HCT116 (cell line): ENCODE measurements around the gene LCMT1. TPM values are rescaled to one million over a fixed set of nuclear protein-coding genes. Genes with fewer than 3 reads are reported as not detected.

ENCODE experiments used
- ATAC-seq: fragments of 200-7000 bp; cut with Tn5 transposase; 2 replicates; pipeline ENCODE4 v1.9.1; 2020; ENCODE audit warnings: mild to moderate bottlenecking, moderate library complexity
- BruUV-seq: library from RNA; stranded (reverse); fragments of 400-500 nt; replicated peaks from 2 replicates; lab custom pipeline; 2021; lab: Mats Ljungman, UMichigan
- CTCF ChIA-PET: fragments of 300-600 bp; sonication (Branson Sonifier 250); formaldehyde crosslinking; loops from one replicate; lab custom pipeline; 2021; ENCODE audit warnings: antibody characterized with exemption; lab: Charles Lee
- POLR2A ChIA-PET: fragments of 300-600, 350-600 bp; sonication (Branson Sonifier 250); formaldehyde crosslinking; loops from one replicate; lab custom pipeline; 2021; ENCODE audit warnings: antibody characterized with exemption; lab: Charles Lee
- RAD21 ChIA-PET, 2 experiments: fragments of 300-600 bp; sonication (Branson Sonifier 250); formaldehyde crosslinking; loops; one replicate each; lab custom pipeline; 2023; ENCODE audit warnings: low total read pairs in 2 of 2; ENCODE audit not compliant: uncharacterized antibody in 2 of 2, unreplicated experiment in 2 of 2, low non-redundant PET in 1 of 2; lab: Charles Lee
- DNase-seq: peaks from one replicate; pipeline ENCODE4 v3.0.0-alpha.2; 2010; ENCODE audit warnings: low read depth, low spot score
- H2AFZ ChIP-seq: fragments of 200-600 bp; shearing (Covaris generic), sonication (generic); 2 replicates; pipeline ENCODE4 v1.6.1; 2017; ENCODE audit warnings: low read depth, mixed run types, mixed read lengths, antibody characterized with exemption, low read length; ENCODE audit not compliant: poor library complexity, severe bottlenecking
- H3K27ac ChIP-seq: 2 replicates; pipeline ENCODE4 v1.5.1; 2012; ENCODE audit warnings: low read depth, low read length
- H3K27me3 ChIP-seq: fragments of 200-600 bp; sonication (generic); 2 replicates; pipeline ENCODE4 v1.6.1; 2016; ENCODE audit warnings: mixed run types, low read length, mixed read lengths; ENCODE audit not compliant: insufficient read depth
- H3K36me3 ChIP-seq, 2 experiments: fragments of 200-500 bp in 1 of 2; fragments of 200-600 bp in 1 of 2; sonication (Bioruptor generic) in 1 of 2; sonication (generic) in 1 of 2; 2 replicates each; pipeline versions ENCODE4 v1.5.1 to v1.6.1; 2014 to 2016; ENCODE audit warnings: low read length in 2 of 2, inconsistent platforms in 1 of 2, mixed read lengths in 1 of 2, mixed run types in 1 of 2; ENCODE audit not compliant: insufficient read depth in 2 of 2, control insufficient read depth in 1 of 2
- H3K4me1 ChIP-seq, 2 experiments: fragments of 200-600 bp in 1 of 2; sonication (generic) in 1 of 2; 2 replicates each; pipeline versions ENCODE4 v1.5.1 to v1.6.1; 2012 to 2017; ENCODE audit warnings: low read length in 2 of 2, inconsistent platforms in 1 of 2, mild to moderate bottlenecking in 1 of 2, mixed read lengths in 1 of 2, mixed run types in 1 of 2, moderate library complexity in 1 of 2; ENCODE audit not compliant: insufficient read depth in 2 of 2, control insufficient read depth in 1 of 2
- H3K4me2 ChIP-seq: fragments of 200-600 bp; sonication (generic); 2 replicates; pipeline ENCODE4 v1.6.1; 2017; ENCODE audit warnings: mixed run types, low read length, mixed read lengths
- H3K4me3 ChIP-seq, 2 experiments: fragments of 200-600 bp in 1 of 2; sonication (generic) in 1 of 2; replicated peaks in 1 of 2; 2 replicates each; pipeline ENCODE4 v1.5.1; 2011 to 2016; ENCODE audit warnings: low read length in 2 of 2, control low read depth in 1 of 2, low read depth in 1 of 2, mild to moderate bottlenecking in 1 of 2, mixed read lengths in 1 of 2, mixed run types in 1 of 2
- H3K79me2 ChIP-seq: fragments of 200-600 bp; sonication (generic); 2 replicates; pipeline ENCODE4 v1.6.1; 2017; ENCODE audit warnings: mild to moderate bottlenecking, mixed run types, low read length, moderate library complexity, mixed read lengths; ENCODE audit not compliant: insufficient read depth
- H3K9ac ChIP-seq: fragments of 200-600 bp; sonication (generic); 2 replicates; pipeline ENCODE4 v1.6.1; 2016; ENCODE audit warnings: low read length, mixed read lengths
- H3K9me2 ChIP-seq: fragments of 200-600 bp; sonication (generic), shearing (Covaris generic); 2 replicates; pipeline ENCODE4 v1.6.1; 2017; ENCODE audit warnings: mixed run types, mild to moderate bottlenecking, moderate library complexity; ENCODE audit not compliant: insufficient read depth
- H3K9me3 ChIP-seq, 2 experiments: fragments of 200-500 bp in 1 of 2; fragments of 200-600 bp in 1 of 2; sonication (Bioruptor generic) in 1 of 2; sonication (generic) in 1 of 2; 2 replicates each; pipeline ENCODE4 v1.6.1; 2014 to 2017; ENCODE audit warnings: low read length in 2 of 2, mixed read lengths in 2 of 2, inconsistent platforms in 1 of 2, low read depth in 1 of 2, mild to moderate bottlenecking in 1 of 2, mixed run types in 1 of 2, moderate library complexity in 1 of 2; ENCODE audit not compliant: control insufficient read depth in 1 of 2, insufficient read depth in 1 of 2
- H4K20me1 ChIP-seq: fragments of 200-600 bp; sonication (generic), shearing (Covaris generic); 2 replicates; pipeline ENCODE4 v1.6.1; 2017; ENCODE audit warnings: mixed run types, mild to moderate bottlenecking, moderate library complexity; ENCODE audit not compliant: insufficient read depth
- CBX3 ChIP-seq: IDR thresholded peaks from 2 replicates; pipeline ENCODE4 v1.6.1; 2012; ENCODE audit warnings: low read depth
- ELF1 ChIP-seq: IDR thresholded peaks from 2 replicates; pipeline ENCODE4 v1.6.1; 2012; ENCODE audit warnings: low read depth, borderline replicate concordance
- EZH2phosphoT487 ChIP-seq: fragments of 200-600 bp; IDR thresholded peaks from 2 replicates; pipeline ENCODE4 v1.6.1; 2018; ENCODE audit warnings: antibody characterized with exemption, borderline replicate concordance
- FOSL1 ChIP-seq: IDR thresholded peaks from 2 replicates; pipeline ENCODE4 v1.6.1; 2012; ENCODE audit warnings: low read depth
- JUND ChIP-seq: IDR thresholded peaks from 2 replicates; pipeline ENCODE4 v1.6.1; 2012
- POLR2A ChIP-seq: IDR thresholded peaks from 2 replicates; pipeline ENCODE4 v1.7.0; 2011; ENCODE audit warnings: borderline replicate concordance; ENCODE audit not compliant: insufficient read depth, insufficient read length; ENCODE audit errors: extremely low read depth
- POLR2AphosphoS5 ChIP-seq: IDR thresholded peaks from 2 replicates; pipeline ENCODE4 v1.6.1; 2011; ENCODE audit warnings: mild to moderate bottlenecking, low read depth, low read length, moderate library complexity
- YY1 ChIP-seq: IDR thresholded peaks from 2 replicates; pipeline ENCODE4 v1.6.1; 2011; ENCODE audit warnings: low read length, low read depth, moderate library complexity, mild to moderate bottlenecking; ENCODE audit not compliant: insufficient replicate concordance; ENCODE audit errors: extremely low read depth
- intact Hi-C: fragments of 100-400 bp; cut with micrococcal nuclease; formaldehyde crosslinking; loops from 2 replicates; pipeline ENCODE4 v1.10.0; 2022
- total RNA-seq: library from RNA; stranded (reverse); gene quantifications from one replicate; pipeline ENCODE4 v1.2.1, GENCODE V29; 2021; ENCODE audit not compliant: unreplicated experiment
- TF ChIP-seq, protein P1 (sequence below), 3 experiments: fragments of 200-600 bp in 1 of 3; sonication (generic) in 1 of 3; IDR thresholded peaks in 2 of 3; conservative IDR thresholded peaks in 1 of 3; 2 replicates each; pipeline ENCODE4 v1.5.1; 2012 to 2017; ENCODE audit warnings: low read depth in 2 of 3, low read length in 2 of 3, antibody characterized with exemption in 1 of 3, borderline replicate concordance in 1 of 3, control low read depth in 1 of 3, mild to moderate bottlenecking in 1 of 3, mixed read lengths in 1 of 3, mixed run types in 1 of 3, moderate library complexity in 1 of 3; ENCODE audit not compliant: insufficient read depth in 1 of 3

The LCMT1 gene
- total RNA-seq, 1 experiment from 2014 or later: 52.4 TPM

DNA sequence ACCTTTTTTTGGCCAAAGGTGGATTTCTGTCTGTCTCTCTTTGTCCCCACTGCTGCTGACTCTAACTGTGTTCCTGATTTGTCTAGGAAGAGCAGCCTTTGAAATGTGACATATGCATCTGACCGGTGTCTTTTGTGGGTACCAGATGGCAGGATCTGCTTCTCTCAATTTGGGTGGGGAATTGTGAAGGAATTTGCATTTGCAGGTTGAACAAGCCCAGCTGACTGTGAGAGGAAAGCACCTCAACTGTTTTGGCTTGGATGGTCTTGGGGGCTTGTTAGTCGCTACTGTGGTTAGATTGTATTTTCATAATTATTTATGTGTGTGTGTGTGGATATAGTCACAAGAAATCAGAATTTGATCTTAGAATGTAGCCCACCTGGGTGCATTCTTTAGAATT lies 37.7 kb upstream of the LCMT1 start:
- Histone ChIP-seq H3K27me3 (0 out of 2 replicates have a peak, but pooled peaks cover 3% of the 10 kb centered on the region), H4K20me1 (no peaks in the 10 kb centered on the region), H3K27ac (no peak overlapping the region), H3K4me3 (no peak overlapping the region), H3K79me2 (no peaks in the 10 kb centered on the region), H3K4me1 (peaks cover 0 to 7% of the 10 kb centered on the region in 2 experiments; a peak in 2 of 4 replicates), H2AFZ (no peak overlapping the region), H3K9ac (no peak overlapping the region), H3K9me2 (no peaks in the 10 kb centered on the region), H3K4me2 (no peak overlapping the region), H3K9me3 (no peaks in the 10 kb centered on the region), H3K36me3 (no peaks in the 10 kb centered on the region)
- BruUV-seq: no TSS peak
- ChIA-PET CTCF (no interaction called here), POLR2A (no interaction called here), RAD21 (no interaction called here)
- intact Hi-C loops: no loop called here
- ATAC-seq (no peak), DNase-seq (no peak)
- TF ChIP-seq ELF1 (no peak), FOSL1 (no peak), POLR2AphosphoS5 (no peak), JUND (no peak)
- TF ChIP-seq, protein P1, sequence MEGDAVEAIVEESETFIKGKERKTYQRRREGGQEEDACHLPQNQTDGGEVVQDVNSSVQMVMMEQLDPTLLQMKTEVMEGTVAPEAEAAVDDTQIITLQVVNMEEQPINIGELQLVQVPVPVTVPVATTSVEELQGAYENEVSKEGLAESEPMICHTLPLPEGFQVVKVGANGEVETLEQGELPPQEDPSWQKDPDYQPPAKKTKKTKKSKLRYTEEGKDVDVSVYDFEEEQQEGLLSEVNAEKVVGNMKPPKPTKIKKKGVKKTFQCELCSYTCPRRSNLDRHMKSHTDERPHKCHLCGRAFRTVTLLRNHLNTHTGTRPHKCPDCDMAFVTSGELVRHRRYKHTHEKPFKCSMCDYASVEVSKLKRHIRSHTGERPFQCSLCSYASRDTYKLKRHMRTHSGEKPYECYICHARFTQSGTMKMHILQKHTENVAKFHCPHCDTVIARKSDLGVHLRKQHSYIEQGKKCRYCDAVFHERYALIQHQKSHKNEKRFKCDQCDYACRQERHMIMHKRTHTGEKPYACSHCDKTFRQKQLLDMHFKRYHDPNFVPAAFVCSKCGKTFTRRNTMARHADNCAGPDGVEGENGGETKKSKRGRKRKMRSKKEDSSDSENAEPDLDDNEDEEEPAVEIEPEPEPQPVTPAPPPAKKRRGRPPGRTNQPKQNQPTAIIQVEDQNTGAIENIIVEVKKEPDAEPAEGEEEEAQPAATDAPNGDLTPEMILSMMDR (IDR thresholded peaks at IDR 0.05 in 2 of 3, conservative IDR thresholded peaks at IDR 0.05 in 1 of 3; ENCODE audit: borderline replicate concordance in 1 of 3, insufficient read depth in 1 of 3, low read depth in 2 of 3, low read length in 2 of 3): no peak

DNA sequence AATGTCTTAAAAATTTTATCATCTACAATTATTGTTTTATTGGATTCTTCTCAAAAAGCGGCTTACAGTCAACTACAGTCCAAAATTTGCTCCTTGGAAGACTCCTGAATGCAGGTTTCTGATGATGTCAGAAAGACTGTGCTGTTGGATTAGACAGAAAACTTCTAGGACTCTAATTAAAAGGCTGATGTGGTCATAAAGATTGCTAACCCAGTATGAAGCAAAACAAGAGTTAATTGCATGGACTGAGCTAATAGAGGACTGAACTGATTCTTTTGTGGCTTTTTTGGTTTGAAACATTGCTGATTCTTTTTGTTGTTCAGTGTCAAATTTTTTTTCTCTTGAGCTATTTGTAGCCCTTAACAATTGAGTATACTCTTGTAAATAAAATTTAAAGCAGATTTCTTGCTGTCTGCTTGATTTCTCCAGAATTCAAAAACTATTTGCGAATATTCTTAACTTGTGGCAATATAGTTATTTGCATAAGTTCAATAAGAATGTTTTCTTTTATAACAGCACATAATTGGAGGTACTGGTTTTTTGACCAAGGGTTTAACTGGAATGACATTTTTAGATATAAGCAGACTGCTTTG lies 33.1 kb upstream of the LCMT1 start:
- H3K4me2 ChIP-seq: no peak overlapping the region
- no peaks in the 10 kb centered on the region for H4K20me1 ChIP-seq
- ATAC-seq: no peak
- CTCF ChIA-PET: no interaction called here
- no peak overlapping the region for H3K9ac ChIP-seq
- no peak overlapping the region for H3K27ac ChIP-seq
- H3K36me3 ChIP-seq: no peaks in the 10 kb centered on the region
- no peaks in the 10 kb centered on the region for H3K9me2 ChIP-seq
- H3K79me2 ChIP-seq: no peaks in the 10 kb centered on the region
- H2AFZ ChIP-seq: no peak overlapping the region
- H3K27me3 ChIP-seq: no peaks in the 10 kb centered on the region
- H3K9me3 ChIP-seq: no peaks in the 10 kb centered on the region
- H3K4me3 ChIP-seq: no peak overlapping the region
- TF ChIP-seq, protein P1 (IDR thresholded peaks at IDR 0.05 in 2 of 3, conservative IDR thresholded peaks at IDR 0.05 in 1 of 3; ENCODE audit: borderline replicate concordance in 1 of 3, insufficient read depth in 1 of 3, low read depth in 2 of 3, low read length in 2 of 3): no peak
- TF ChIP-seq YY1 (no peak), EZH2phosphoT487 (no peak), CBX3 (no peak), POLR2A (no peak)
- POLR2A ChIA-PET: no interaction called here
- RAD21 ChIA-PET: interaction anchor here in 1 of 2 experiments (1.3 kb wide), 1 partner anchor 16 kb away, joined by 3 read pairs; no protein-coding TSS in a partner anchor
- BruUV-seq: no TSS peak
- intact Hi-C loops: no loop called here
- DNase-seq: no peak
- H3K4me1 ChIP-seq: no peaks in the 10 kb centered on the region
